Measurements from ENCODE around the gene CPHXL2. TPM values are rescaled to one million over a fixed set of nuclear protein-coding genes. Genes with fewer than 3 reads are reported as not detected.

Gene CPHXL2
- not detected for total RNA-seq

GRCh38 chr16:75676909-75677308 lies at the start of gene CPHXL2:
Gene CPHXL2, minus strand, starts transcription at chr16:75677009. Its CDS starts 10 bp downstream, at chr16:75676999.
- H3K4me3 ChIP-seq (ENCODE audit: low read length in 3 of 3) = no peak within 1 kb of the TSS
- no peaks in the 10 kb centered on the region for H3K9me3 ChIP-seq (ENCODE audit: control insufficient read depth in 3 of 3, low read length in 3 of 3)
- H3K36me3 ChIP-seq (ENCODE audit: control insufficient read depth in 3 of 3, insufficient read depth in 3 of 3, low read length in 3 of 3) = no peaks in the 10 kb centered on the region
- H3K9ac ChIP-seq (ENCODE audit: low read depth in 1 of 3, low read length in 3 of 3) = no peak within 1 kb of the TSS
- no peaks in the 10 kb centered on the region for H3K4me1 ChIP-seq (ENCODE audit: control insufficient read depth in 3 of 3, insufficient read depth in 3 of 3, low read length in 3 of 3)
- no peaks in the 10 kb centered on the region for H3K27me3 ChIP-seq (ENCODE audit: control insufficient read depth in 3 of 3, insufficient read depth in 3 of 3, low read length in 3 of 3)
- no peak within 1 kb of the TSS for H3K27ac ChIP-seq (ENCODE audit: low read depth, low read length)

- no peaks in the 10 kb centered on the region for H3K9me3 ChIP-seq (ENCODE audit: control insufficient read depth in 3 of 3, low read length in 3 of 3)
- no peaks in the 10 kb centered on the region for H3K36me3 ChIP-seq (ENCODE audit: control insufficient read depth in 3 of 3, insufficient read depth in 3 of 3, low read length in 3 of 3)
- H3K27ac ChIP-seq (ENCODE audit: low read depth, low read length) = no peak within 1 kb of the TSS
- H3K4me1 ChIP-seq (ENCODE audit: control insufficient read depth in 3 of 3, insufficient read depth in 3 of 3, low read length in 3 of 3) = no peaks in the 10 kb centered on the region
- no peak within 1 kb of the TSS for H3K9ac ChIP-seq (ENCODE audit: low read depth in 1 of 3, low read length in 3 of 3)
- H3K4me3 ChIP-seq (ENCODE audit: low read length in 3 of 3) = no peak within 1 kb of the TSS
- H3K27me3 ChIP-seq (ENCODE audit: control insufficient read depth in 3 of 3, insufficient read depth in 3 of 3, low read length in 3 of 3) = no peaks in the 10 kb centered on the region
Measured at GRCh38 chr16:75726390-75726789, 49.6 kb upstream of the CPHXL2 start, which contains the start of gene CPHXL. Gene CPHXL, minus strand, starts transcription at chr16:75726490. Its CDS starts 48 bp downstream, at chr16:75726442.

- Histone ChIP-seq H3K9ac (ENCODE audit: low read depth in 1 of 3, low read length in 3 of 3) (no peak overlapping the region), H3K4me3 (ENCODE audit: low read length in 3 of 3) (no peak overlapping the region), H3K9me3 (ENCODE audit: control insufficient read depth in 3 of 3, low read length in 3 of 3) (no peaks in the 10 kb centered on the region), H3K36me3 (ENCODE audit: control insufficient read depth in 3 of 3, insufficient read depth in 3 of 3, low read length in 3 of 3) (no peaks in the 10 kb centered on the region), H3K4me1 (ENCODE audit: control insufficient read depth in 3 of 3, insufficient read depth in 3 of 3, low read length in 3 of 3) (no peaks in the 10 kb centered on the region), H3K27ac (ENCODE audit: low read depth, low read length) (no peak overlapping the region), H3K27me3 (ENCODE audit: control insufficient read depth in 3 of 3, insufficient read depth in 3 of 3, low read length in 3 of 3) (no peaks in the 10 kb centered on the region)
Measured at GRCh38 chr16:75718452-75718851, 41.6 kb upstream of the CPHXL2 start.

DNA sequence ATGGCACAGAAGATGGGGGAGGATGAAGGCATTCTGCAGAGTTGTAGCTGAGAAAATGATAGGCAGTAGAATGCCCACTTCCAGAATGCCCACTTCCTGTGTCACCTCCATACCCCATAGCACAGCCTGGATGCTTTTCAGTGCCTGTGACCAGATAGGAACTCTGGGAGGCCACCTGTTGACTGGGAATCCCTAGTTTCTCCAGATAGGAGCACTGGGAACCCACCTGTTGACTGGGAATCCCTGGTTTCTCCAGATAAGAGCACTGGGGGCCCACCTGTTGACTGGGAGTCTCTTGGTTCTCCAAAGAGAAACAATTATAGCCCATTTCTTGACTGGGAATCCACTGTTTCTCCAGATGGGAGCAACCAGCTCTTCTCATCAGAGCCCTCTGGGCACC lies 37.9 kb upstream of the CPHXL2 start:
- Histone ChIP-seq H3K36me3 (ENCODE audit: control insufficient read depth in 3 of 3, insufficient read depth in 3 of 3, low read length in 3 of 3) (no peaks in the 10 kb centered on the region), H3K27me3 (ENCODE audit: control insufficient read depth in 3 of 3, insufficient read depth in 3 of 3, low read length in 3 of 3) (no peaks in the 10 kb centered on the region), H3K9me3 (ENCODE audit: control insufficient read depth in 3 of 3, low read length in 3 of 3) (no peaks in the 10 kb centered on the region), H3K4me3 (ENCODE audit: low read length in 3 of 3) (no peak overlapping the region), H3K9ac (ENCODE audit: low read depth in 1 of 3, low read length in 3 of 3) (no peak overlapping the region), H3K27ac (ENCODE audit: low read depth, low read length) (no peak overlapping the region), H3K4me1 (ENCODE audit: control insufficient read depth in 3 of 3, insufficient read depth in 3 of 3, low read length in 3 of 3) (no peaks in the 10 kb centered on the region)

- no peaks in the 10 kb centered on the region for H3K4me1 ChIP-seq (ENCODE audit: control insufficient read depth in 3 of 3, insufficient read depth in 3 of 3, low read length in 3 of 3)
- no peaks in the 10 kb centered on the region for H3K9me3 ChIP-seq (ENCODE audit: control insufficient read depth in 3 of 3, low read length in 3 of 3)
- H3K27me3 ChIP-seq (ENCODE audit: control insufficient read depth in 3 of 3, insufficient read depth in 3 of 3, low read length in 3 of 3) = no peaks in the 10 kb centered on the region
- H3K4me3 ChIP-seq (ENCODE audit: low read length in 3 of 3) = no peak overlapping the region
- no peak overlapping the region for H3K9ac ChIP-seq (ENCODE audit: low read depth in 1 of 3, low read length in 3 of 3)
- no peak overlapping the region for H3K27ac ChIP-seq (ENCODE audit: low read depth, low read length)
- H3K36me3 ChIP-seq (ENCODE audit: control insufficient read depth in 3 of 3, insufficient read depth in 3 of 3, low read length in 3 of 3) = no peaks in the 10 kb centered on the region
Measured at GRCh38 chr16:75710344-75710743, 33.5 kb upstream of the CPHXL2 start.

DNA sequence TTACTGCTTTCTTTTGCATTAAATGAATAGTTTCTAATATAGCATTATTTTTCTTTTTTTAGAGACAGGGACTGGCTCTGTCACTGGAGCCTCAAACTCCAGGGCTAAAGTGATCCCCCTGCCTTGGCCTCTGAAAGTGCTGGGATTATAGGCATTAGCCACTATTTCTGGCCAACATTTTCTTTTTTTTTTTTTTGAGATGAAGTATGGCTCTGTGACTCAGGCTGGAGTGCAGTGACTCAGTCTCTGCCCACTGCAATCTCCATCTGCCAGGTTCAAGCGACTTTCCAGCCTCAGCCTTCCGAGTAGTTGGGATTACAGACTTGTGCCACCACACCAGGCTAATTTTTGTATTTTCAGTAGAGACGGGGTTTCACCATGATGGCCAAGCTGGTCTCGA lies 26.5 kb upstream of the CPHXL2 start:
- Histone ChIP-seq H3K9me3 (ENCODE audit: control insufficient read depth in 3 of 3, low read length in 3 of 3) (no peaks in the 10 kb centered on the region), H3K4me1 (ENCODE audit: control insufficient read depth in 3 of 3, insufficient read depth in 3 of 3, low read length in 3 of 3) (no peaks in the 10 kb centered on the region), H3K9ac (ENCODE audit: low read depth in 1 of 3, low read length in 3 of 3) (no peak overlapping the region), H3K4me3 (ENCODE audit: low read length in 3 of 3) (no peak overlapping the region), H3K27me3 (ENCODE audit: control insufficient read depth in 3 of 3, insufficient read depth in 3 of 3, low read length in 3 of 3) (no peaks in the 10 kb centered on the region), H3K27ac (ENCODE audit: low read depth, low read length) (no peak overlapping the region), H3K36me3 (ENCODE audit: control insufficient read depth in 3 of 3, insufficient read depth in 3 of 3, low read length in 3 of 3) (no peaks in the 10 kb centered on the region)

DNA sequence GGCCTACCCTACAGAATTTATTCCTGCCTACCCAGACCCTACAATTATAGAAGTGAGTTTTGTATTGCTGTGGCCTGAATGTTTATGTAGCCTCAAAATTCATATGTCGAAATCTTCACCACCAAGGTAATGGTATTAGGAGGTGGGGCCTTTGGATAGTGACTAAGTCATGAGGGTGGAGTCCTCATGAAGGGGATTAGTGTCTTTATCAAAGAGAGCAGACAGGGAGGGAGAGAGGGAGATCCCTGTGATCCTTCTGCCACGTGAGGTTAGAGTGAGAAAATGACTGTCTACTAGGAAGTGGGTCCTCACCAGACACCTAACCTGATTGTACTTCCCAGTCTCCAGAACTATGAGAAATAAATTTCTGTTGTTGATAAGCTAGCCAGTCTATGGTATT lies 25.4 kb upstream of the CPHXL2 start:
- Histone ChIP-seq H3K4me1 (ENCODE audit: control insufficient read depth in 3 of 3, insufficient read depth in 3 of 3, low read length in 3 of 3) (no peaks in the 10 kb centered on the region), H3K9me3 (ENCODE audit: control insufficient read depth in 3 of 3, low read length in 3 of 3) (no peaks in the 10 kb centered on the region), H3K36me3 (ENCODE audit: control insufficient read depth in 3 of 3, insufficient read depth in 3 of 3, low read length in 3 of 3) (no peaks in the 10 kb centered on the region), H3K27ac (ENCODE audit: low read depth, low read length) (no peak overlapping the region), H3K9ac (ENCODE audit: low read depth in 1 of 3, low read length in 3 of 3) (no peak overlapping the region), H3K27me3 (ENCODE audit: control insufficient read depth in 3 of 3, insufficient read depth in 3 of 3, low read length in 3 of 3) (no peaks in the 10 kb centered on the region), H3K4me3 (ENCODE audit: low read length in 3 of 3) (no peak overlapping the region)

GRCh38 chr16:75701361-75701760 lies 24.6 kb upstream of the CPHXL2 start, which contains the start of gene DUXB:
Gene DUXB, minus strand, starts transcription at chr16:75701461. Its CDS starts 43 bp downstream, at chr16:75701418.
- no peaks in the 10 kb centered on the region for H3K4me1 ChIP-seq (ENCODE audit: control insufficient read depth in 3 of 3, insufficient read depth in 3 of 3, low read length in 3 of 3)
- no peaks in the 10 kb centered on the region for H3K27me3 ChIP-seq (ENCODE audit: control insufficient read depth in 3 of 3, insufficient read depth in 3 of 3, low read length in 3 of 3)

DNA sequence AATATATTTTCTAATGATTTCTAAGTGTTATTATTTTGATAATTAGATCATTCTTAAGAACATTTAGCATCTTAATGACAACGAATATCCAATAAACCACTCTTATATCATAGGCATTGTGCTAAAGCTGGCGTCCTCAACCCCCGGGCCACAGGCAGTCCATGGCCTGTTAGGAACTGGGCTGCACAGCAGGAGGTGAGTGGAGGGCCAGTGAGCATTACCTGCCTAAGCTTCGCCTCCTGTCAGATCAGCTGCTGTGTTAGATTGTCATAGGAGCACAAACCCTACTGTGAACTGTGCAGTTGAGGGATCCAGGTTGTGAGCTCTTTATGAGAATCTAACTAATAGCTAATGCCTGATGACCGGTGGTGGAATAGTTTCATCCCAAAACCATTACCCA lies 20.8 kb upstream of the CPHXL2 start:
- Histone ChIP-seq H3K9ac (ENCODE audit: low read depth in 1 of 3, low read length in 3 of 3) (no peak overlapping the region), H3K4me1 (ENCODE audit: control insufficient read depth in 3 of 3, insufficient read depth in 3 of 3, low read length in 3 of 3) (no peaks in the 10 kb centered on the region), H3K4me3 (ENCODE audit: low read length in 3 of 3) (no peak overlapping the region), H3K27me3 (ENCODE audit: control insufficient read depth in 3 of 3, insufficient read depth in 3 of 3, low read length in 3 of 3) (no peaks in the 10 kb centered on the region), H3K36me3 (ENCODE audit: control insufficient read depth in 3 of 3, insufficient read depth in 3 of 3, low read length in 3 of 3) (no peaks in the 10 kb centered on the region), H3K27ac (ENCODE audit: low read depth, low read length) (no peak overlapping the region), H3K9me3 (ENCODE audit: control insufficient read depth in 3 of 3, low read length in 3 of 3) (no peaks in the 10 kb centered on the region)

More at GRCh38 chr16:75701361-75701760, 24.6 kb upstream of the CPHXL2 start, which contains the start of gene DUXB:
- Histone ChIP-seq H3K9me3 (ENCODE audit: control insufficient read depth in 3 of 3, low read length in 3 of 3) (no peaks in the 10 kb centered on the region), H3K4me3 (ENCODE audit: low read length in 3 of 3) (no peak within 1 kb of the TSS), H3K9ac (ENCODE audit: low read depth in 1 of 3, low read length in 3 of 3) (no peak within 1 kb of the TSS), H3K27ac (ENCODE audit: low read depth, low read length) (no peak within 1 kb of the TSS), H3K36me3 (ENCODE audit: control insufficient read depth in 3 of 3, insufficient read depth in 3 of 3, low read length in 3 of 3) (no peaks in the 10 kb centered on the region)

- H3K4me3 ChIP-seq (ENCODE audit: low read length in 3 of 3) = no peak overlapping the region
- H3K27me3 ChIP-seq (ENCODE audit: control insufficient read depth in 3 of 3, insufficient read depth in 3 of 3, low read length in 3 of 3) = no peaks in the 10 kb centered on the region
- no peak overlapping the region for H3K9ac ChIP-seq (ENCODE audit: low read depth in 1 of 3, low read length in 3 of 3)
- no peak overlapping the region for H3K27ac ChIP-seq (ENCODE audit: low read depth, low read length)
- no peaks in the 10 kb centered on the region for H3K9me3 ChIP-seq (ENCODE audit: control insufficient read depth in 3 of 3, low read length in 3 of 3)
- H3K36me3 ChIP-seq (ENCODE audit: control insufficient read depth in 3 of 3, insufficient read depth in 3 of 3, low read length in 3 of 3) = no peaks in the 10 kb centered on the region
- H3K4me1 ChIP-seq (ENCODE audit: control insufficient read depth in 3 of 3, insufficient read depth in 3 of 3, low read length in 3 of 3) = no peaks in the 10 kb centered on the region
Measured at GRCh38 chr16:75695708-75696107, 18.9 kb upstream of the CPHXL2 start.

- no peaks in the 10 kb centered on the region for H3K9me3 ChIP-seq (ENCODE audit: control insufficient read depth in 3 of 3, low read length in 3 of 3)
- H3K4me3 ChIP-seq (ENCODE audit: low read length in 3 of 3) = no peak overlapping the region
- no peak overlapping the region for H3K9ac ChIP-seq (ENCODE audit: low read depth in 1 of 3, low read length in 3 of 3)
- no peaks in the 10 kb centered on the region for H3K36me3 ChIP-seq (ENCODE audit: control insufficient read depth in 3 of 3, insufficient read depth in 3 of 3, low read length in 3 of 3)
- H3K27ac ChIP-seq (ENCODE audit: low read depth, low read length) = no peak overlapping the region
- H3K4me1 ChIP-seq (ENCODE audit: control insufficient read depth in 3 of 3, insufficient read depth in 3 of 3, low read length in 3 of 3) = peaks cover 0 to 3% (median 0%) of the 10 kb centered on the region in 3 donors
- H3K27me3 ChIP-seq (ENCODE audit: control insufficient read depth in 3 of 3, insufficient read depth in 3 of 3, low read length in 3 of 3) = no peaks in the 10 kb centered on the region
Measured at GRCh38 chr16:75687361-75687760, 10.6 kb upstream of the CPHXL2 start.
